Esophagus muscularis mucosa (tissue), 4 donors: ENCODE results near the gene CTTNBP2NL. TPM values are rescaled to one million over a fixed set of nuclear protein-coding genes. Genes with fewer than 3 reads are reported as not detected.

ENCODE experiments used
- DNase-seq: peaks from one replicate; pipeline ENCODE4 v3.0.0-alpha.2; 2017; ENCODE audit errors: extremely low spot score
- H3K27ac ChIP-seq, 4 donors: fragments of 200-600 bp; sonication (generic); replicated peaks in 1 of 4; 1 replicate in 3 of 4; 2 replicates in 1 of 4; pipeline ENCODE4 v1.5.1; 2016 to 2019; ENCODE audit warnings: mild to moderate bottlenecking in 1 of 4
- H3K27me3 ChIP-seq, 4 donors: fragments of 200-600 bp; sonication (generic); one replicate each; pipeline versions ENCODE4 v1.5.1 to v1.6.0; 2016 to 2019
- H3K36me3 ChIP-seq, 4 donors: fragments of 200-600 bp; sonication (generic); one replicate each; pipeline ENCODE4 v1.5.1; 2016 to 2019
- H3K4me1 ChIP-seq, 4 donors: fragments of 200-600 bp; sonication (generic); one replicate each; pipeline ENCODE4 v1.5.1; 2016 to 2019
- H3K4me3 ChIP-seq, 4 donors: fragments of 200-600 bp; sonication (generic); 1 replicate in 2 of 4; 2 replicates in 2 of 4; pipeline ENCODE4 v1.5.1; 2016 to 2019; ENCODE audit warnings: mild to moderate bottlenecking in 4 of 4, moderate library complexity in 1 of 4
- H3K9me3 ChIP-seq, 4 donors: fragments of 200-600 bp; sonication (generic); 1 replicate in 3 of 4; 2 replicates in 1 of 4; pipeline ENCODE4 v1.5.1; 2016 to 2019
- CTCF ChIP-seq, 3 experiments: fragments of 200-600 bp in 2 of 3; fragments of 450-650 bp in 1 of 3; sonication (generic) in 2 of 3; IDR thresholded peaks; one replicate each; pipeline ENCODE4 v1.5.1; 2017 to 2019; ENCODE audit warnings: antibody characterized with exemption in 3 of 3, mild to moderate bottlenecking in 2 of 3, moderate library complexity in 1 of 3
- EP300 ChIP-seq: sonication (generic); formaldehyde crosslinking; IDR thresholded peaks from one replicate; pipeline ENCODE4 v1.6.1; 2017; ENCODE audit warnings: antibody characterized with exemption
- POLR2A ChIP-seq: fragments of 450-650 bp; IDR thresholded peaks from one replicate; pipeline ENCODE4 v1.6.1; 2017; ENCODE audit warnings: antibody characterized with exemption, moderate library complexity, mild to moderate bottlenecking, low read depth
- POLR2AphosphoS5 ChIP-seq, 2 donors: sonication (generic); formaldehyde crosslinking; IDR thresholded peaks; one replicate each; pipeline ENCODE4 v1.6.1; 2017; ENCODE audit warnings: antibody characterized with exemption in 2 of 2
- WGBS: methylation state at CpG from one replicate; pipeline ENCODE4 v1.1.5; 2018; 5-methylcytosine and 5-hydroxymethylcytosine counted together
- intact Hi-C: fragments of 100-400 bp; cut with DNase I; formaldehyde crosslinking; loops from one replicate; pipeline ENCODE4 v1.15.1; 2023
- total RNA-seq, 4 donors: library from RNA; depleted of rRNA; stranded (reverse); fragments of >200 nt; gene quantifications; one replicate each; pipeline versions ENCODE4 v1.1.0 to v1.2.1, GENCODE V29; 2016

Gene CTTNBP2NL
- total RNA-seq, 4 donors from 2014 or later: 16.2 to 26.9 (median 19.0) TPM

- no peak for DNase-seq
- no peak overlapping the region for H3K27ac ChIP-seq
- intact Hi-C loops: no loop called here
- H3K9me3 ChIP-seq: no peaks in the 10 kb centered on the region
- H3K27me3 ChIP-seq: no peaks in the 10 kb centered on the region
- 87% methylated on average over 3 of the region's 3 CpGs for WGBS
- H3K4me3 ChIP-seq: no peak overlapping the region
- peaks cover 4 to 45% (median 21%) of the 10 kb centered on the region in 4 donors for H3K4me1 ChIP-seq
- peaks cover 15 to 66% (median 48%) of the 10 kb centered on the region in 4 donors for H3K36me3 ChIP-seq
- TF ChIP-seq EP300 (no peak), CTCF (IDR thresholded peaks at IDR 0.05) (no peak), POLR2AphosphoS5 (IDR thresholded peaks at IDR 0.05) (no peak), POLR2A (no peak)
Measured at GRCh38 chr1:112454316-112454715, 58.3 kb downstream of the CTTNBP2NL start.

GRCh38 chr1:112457241-112457640 is 61.2 kb downstream of the CTTNBP2NL start:
- no peak for DNase-seq
- Histone ChIP-seq H3K9me3 (no peaks in the 10 kb centered on the region), H3K27me3 (no peaks in the 10 kb centered on the region), H3K4me3 (no peak overlapping the region), H3K4me1 (peaks cover 0 to 42% (median 8%) of the 10 kb centered on the region in 4 donors), H3K27ac (no peak overlapping the region), H3K36me3 (peaks cover 15 to 57% (median 46%) of the 10 kb centered on the region in 4 donors)
- intact Hi-C loops: no loop called here
- TF ChIP-seq POLR2AphosphoS5 (IDR thresholded peaks at IDR 0.05): no peak
- TF ChIP-seq EP300: no peak
- TF ChIP-seq POLR2A: no peak
- no peak for TF ChIP-seq CTCF (IDR thresholded peaks at IDR 0.05)
- WGBS: 85% methylated on average over 2 of the region's 2 CpGs

GRCh38 chr1:112457955-112458354 is 61.9 kb downstream of the CTTNBP2NL start:
- H3K9me3 ChIP-seq: no peaks in the 10 kb centered on the region
- TF ChIP-seq POLR2AphosphoS5 (IDR thresholded peaks at IDR 0.05): no peak
- TF ChIP-seq CTCF (IDR thresholded peaks at IDR 0.05): no peak
- TF ChIP-seq EP300: no peak
- no peak for TF ChIP-seq POLR2A
- peaks cover 15 to 57% (median 46%) of the 10 kb centered on the region in 4 donors for H3K36me3 ChIP-seq
- peaks cover 0 to 36% (median 10%) of the 10 kb centered on the region in 4 donors for H3K4me1 ChIP-seq
- DNase-seq: no peak
- H3K27me3 ChIP-seq: no peaks in the 10 kb centered on the region
- H3K4me3 ChIP-seq: no peak overlapping the region
- intact Hi-C loops: no loop called here
- H3K27ac ChIP-seq: no peak overlapping the region

GRCh38 chr1:112458756-112459155 is 62.7 kb downstream of the CTTNBP2NL start:
- H3K4me1 ChIP-seq: peaks cover 0 to 36% (median 10%) of the 10 kb centered on the region in 4 donors
- no peaks in the 10 kb centered on the region for H3K9me3 ChIP-seq
- no peak overlapping the region for H3K4me3 ChIP-seq
- 74% methylated on average over 4 of the region's 4 CpGs for WGBS
- H3K27ac ChIP-seq: no peak overlapping the region
- intact Hi-C loops: no loop called here
- TF ChIP-seq POLR2AphosphoS5 (IDR thresholded peaks at IDR 0.05): no peak
- no peak for TF ChIP-seq CTCF (IDR thresholded peaks at IDR 0.05)
- TF ChIP-seq POLR2A: no peak
- TF ChIP-seq EP300: no peak
- DNase-seq: no peak
- peaks cover 15 to 51% (median 43%) of the 10 kb centered on the region in 4 donors for H3K36me3 ChIP-seq
- no peaks in the 10 kb centered on the region for H3K27me3 ChIP-seq

GRCh38 chr1:112460615-112461014 is 64.6 kb downstream of the CTTNBP2NL start:
- intact Hi-C loops: loop anchor here (10.0 kb wide), 1 partner anchor 244 kb away; the partner anchor contains the start of gene RHOC
- no peak for DNase-seq
- no peak overlapping the region for H3K27ac ChIP-seq
- H3K4me1 ChIP-seq: peaks cover 10 to 52% (median 13%) of the 10 kb centered on the region in 4 donors
- H3K9me3 ChIP-seq: no peaks in the 10 kb centered on the region
- TF ChIP-seq POLR2A (no peak), EP300 (no peak)
- WGBS: 44% methylated on average over 2 of the region's 2 CpGs
- no peak overlapping the region for H3K4me3 ChIP-seq
- no peaks in the 10 kb centered on the region for H3K27me3 ChIP-seq
- peaks cover 15 to 33% (median 25%) of the 10 kb centered on the region in 4 donors for H3K36me3 ChIP-seq
